HG03103 (cell line): ENCODE results near the gene MPP3.
"Not testable (repeated sequence)": the region's sequence is repeated elsewhere in the genome, so short reads cannot be mapped to it uniquely, and the experiment has no call there.

Experiments
- ATAC-seq: cut with Tn5 transposase; IDR thresholded peaks from one replicate; pipeline ENCODE4 v1.9.1; 2021; ENCODE audit warnings: low read depth; ENCODE audit not compliant: unreplicated experiment

MPP3 gene

GRCh38 chr17:43832976-43833829 is at the start of gene MPP3:
Gene MPP3 (minus strand): TSS chr17:43833146. CDS start chr17:43831906, 1,240 bp downstream.
- ATAC-seq, result no peak

- ATAC-seq, result no peak
These were observed 49.0 kb upstream of the MPP3 start for GRCh38 chr17:43881758-43882505.

- ATAC-seq, result no peak
These were observed 48.2 kb upstream of the MPP3 start for GRCh38 chr17:43881181-43881580.

- no peak for ATAC-seq
These were observed 47.6 kb upstream of the MPP3 start for GRCh38 chr17:43880420-43880991.

- ATAC-seq, result no peak
These were observed 46.9 kb upstream of the MPP3 start for GRCh38 chr17:43879723-43880419.

GRCh38 chr17:43878260-43879175 is 45.6 kb upstream of the MPP3 start:
- ATAC-seq, result no peak

GRCh38 chr17:43877451-43878155 is 44.7 kb upstream of the MPP3 start:
- ATAC-seq, result no peak

- no peak for ATAC-seq
These were observed 44.1 kb upstream of the MPP3 start for GRCh38 chr17:43877031-43877430.

GRCh38 chr17:43875476-43876147 is 42.7 kb upstream of the MPP3 start:
- ATAC-seq, result no peak

- ATAC-seq, result no peak
These were observed 41.3 kb upstream of the MPP3 start for GRCh38 chr17:43874293-43874692.

GRCh38 chr17:43873815-43874214 is 40.9 kb upstream of the MPP3 start:
- ATAC-seq, result no peak

GRCh38 chr17:43873091-43873490 is 40.1 kb upstream of the MPP3 start:
- ATAC-seq, result no peak

- no peak for ATAC-seq
These were observed 39.2 kb upstream of the MPP3 start for GRCh38 chr17:43871946-43872690.

- ATAC-seq, result not testable (repeated sequence)
These were observed 36.1 kb upstream of the MPP3 start for GRCh38 chr17:43869031-43869430.

- no peak for ATAC-seq
These were observed 35.5 kb upstream of the MPP3 start for GRCh38 chr17:43868226-43868994.

- ATAC-seq, result no peak
These were observed 31.4 kb upstream of the MPP3 start for GRCh38 chr17:43864161-43864984.
